Measurements from ENCODE around the gene UQCRHL.

Gene UQCRHL

DNA sequence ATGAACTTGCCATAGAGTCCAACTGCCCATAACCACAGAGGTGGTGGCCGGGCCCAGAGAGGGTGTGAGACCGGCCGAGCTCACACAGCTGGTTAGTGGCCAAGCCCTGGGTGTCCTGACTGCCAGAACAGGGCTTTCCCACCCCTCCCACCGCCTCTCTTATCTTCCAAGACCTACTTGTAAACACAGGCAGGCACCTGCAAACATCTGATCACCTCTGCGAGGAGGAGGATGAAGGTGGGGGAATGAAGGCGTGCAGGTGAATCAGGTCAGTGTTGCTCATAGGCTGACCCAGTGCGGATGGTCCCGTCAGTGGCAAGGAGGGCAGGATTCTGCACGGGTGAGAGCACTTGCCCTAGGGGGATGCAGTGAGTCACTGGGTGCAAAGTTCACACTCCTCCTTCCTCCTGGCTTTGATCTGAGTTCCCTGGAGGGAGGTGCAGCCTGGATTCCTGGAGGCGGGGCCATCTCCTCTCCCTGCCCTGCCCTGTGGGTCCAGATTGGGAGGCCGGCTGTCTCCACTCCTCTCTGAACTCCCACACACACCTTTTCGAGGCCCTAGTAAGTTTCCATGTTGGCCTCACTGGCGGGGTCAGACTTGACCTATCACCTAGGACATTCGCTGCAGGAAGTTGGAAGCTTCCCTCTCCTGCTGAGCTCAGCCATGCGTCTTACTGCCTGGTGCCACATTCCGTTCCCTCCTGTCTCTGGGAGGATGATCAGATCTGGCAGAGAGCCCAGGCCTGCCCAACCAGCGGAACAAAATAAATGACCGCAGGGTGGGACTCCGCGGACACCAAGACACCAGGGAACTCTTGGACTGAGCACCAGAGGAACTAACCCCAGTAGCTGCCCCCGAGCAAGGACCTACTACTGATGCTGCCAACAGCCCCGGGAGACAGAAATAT, 7.3 kb downstream of the UQCRHL start (continued):
- TF ChIP-seq, protein P1, sequence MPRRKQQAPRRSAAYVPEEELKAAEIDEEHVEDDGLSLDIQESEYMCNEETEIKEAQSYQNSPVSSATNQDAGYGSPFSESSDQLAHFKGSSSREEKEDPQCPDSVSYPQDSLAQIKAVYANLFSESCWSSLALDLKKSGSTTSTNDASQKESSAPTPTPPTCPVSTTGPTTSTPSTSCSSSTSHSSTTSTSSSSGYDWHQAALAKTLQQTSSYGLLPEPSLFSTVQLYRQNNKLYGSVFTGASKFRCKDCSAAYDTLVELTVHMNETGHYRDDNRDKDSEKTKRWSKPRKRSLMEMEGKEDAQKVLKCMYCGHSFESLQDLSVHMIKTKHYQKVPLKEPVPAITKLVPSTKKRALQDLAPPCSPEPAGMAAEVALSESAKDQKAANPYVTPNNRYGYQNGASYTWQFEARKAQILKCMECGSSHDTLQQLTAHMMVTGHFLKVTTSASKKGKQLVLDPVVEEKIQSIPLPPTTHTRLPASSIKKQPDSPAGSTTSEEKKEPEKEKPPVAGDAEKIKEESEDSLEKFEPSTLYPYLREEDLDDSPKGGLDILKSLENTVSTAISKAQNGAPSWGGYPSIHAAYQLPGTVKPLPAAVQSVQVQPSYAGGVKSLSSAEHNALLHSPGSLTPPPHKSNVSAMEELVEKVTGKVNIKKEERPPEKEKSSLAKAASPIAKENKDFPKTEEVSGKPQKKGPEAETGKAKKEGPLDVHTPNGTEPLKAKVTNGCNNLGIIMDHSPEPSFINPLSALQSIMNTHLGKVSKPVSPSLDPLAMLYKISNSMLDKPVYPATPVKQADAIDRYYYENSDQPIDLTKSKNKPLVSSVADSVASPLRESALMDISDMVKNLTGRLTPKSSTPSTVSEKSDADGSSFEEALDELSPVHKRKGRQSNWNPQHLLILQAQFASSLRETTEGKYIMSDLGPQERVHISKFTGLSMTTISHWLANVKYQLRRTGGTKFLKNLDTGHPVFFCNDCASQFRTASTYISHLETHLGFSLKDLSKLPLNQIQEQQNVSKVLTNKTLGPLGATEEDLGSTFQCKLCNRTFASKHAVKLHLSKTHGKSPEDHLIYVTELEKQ (tag by site-specific recombination; IDR thresholded peaks at IDR 0.05; ENCODE audit: borderline replicate concordance), result peak; percentile 5; the same call in 1 of the 2 replicates
- TF ChIP-seq ZNF146 (tag by site-specific recombination; IDR thresholded peaks at IDR 0.05), result peak; percentile 92
- TF ChIP-seq, protein P2, sequence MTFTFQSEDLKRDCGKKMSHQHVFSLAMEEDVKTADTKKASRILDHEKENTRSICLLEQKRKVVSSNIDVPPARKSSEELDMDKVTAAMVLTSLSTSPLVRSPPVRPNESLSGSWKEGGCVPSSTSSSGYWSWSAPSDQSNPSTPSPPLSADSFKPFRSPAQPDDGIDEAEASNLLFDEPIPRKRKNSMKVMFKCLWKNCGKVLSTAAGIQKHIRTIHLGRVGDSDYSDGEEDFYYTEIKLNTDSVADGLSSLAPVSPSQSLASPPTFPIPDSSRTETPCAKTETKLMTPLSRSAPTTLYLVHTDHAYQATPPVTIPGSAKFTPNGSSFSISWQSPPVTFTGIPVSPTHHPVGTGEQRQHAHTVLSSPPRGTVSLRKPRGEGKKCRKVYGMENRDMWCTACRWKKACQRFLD (tag by site-specific recombination; IDR thresholded peaks at IDR 0.05), result no peak
- TF ChIP-seq ZNF626 (tag by site-specific recombination; IDR thresholded peaks at IDR 0.05), result no peak
- TF ChIP-seq, protein P3, sequence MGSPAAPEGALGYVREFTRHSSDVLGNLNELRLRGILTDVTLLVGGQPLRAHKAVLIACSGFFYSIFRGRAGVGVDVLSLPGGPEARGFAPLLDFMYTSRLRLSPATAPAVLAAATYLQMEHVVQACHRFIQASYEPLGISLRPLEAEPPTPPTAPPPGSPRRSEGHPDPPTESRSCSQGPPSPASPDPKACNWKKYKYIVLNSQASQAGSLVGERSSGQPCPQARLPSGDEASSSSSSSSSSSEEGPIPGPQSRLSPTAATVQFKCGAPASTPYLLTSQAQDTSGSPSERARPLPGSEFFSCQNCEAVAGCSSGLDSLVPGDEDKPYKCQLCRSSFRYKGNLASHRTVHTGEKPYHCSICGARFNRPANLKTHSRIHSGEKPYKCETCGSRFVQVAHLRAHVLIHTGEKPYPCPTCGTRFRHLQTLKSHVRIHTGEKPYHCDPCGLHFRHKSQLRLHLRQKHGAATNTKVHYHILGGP (tag by site-specific recombination; IDR thresholded peaks at IDR 0.05), result no peak
- no peak for TF ChIP-seq ZNF521 (tag by site-specific recombination; IDR thresholded peaks at IDR 0.05)
- no peak for TF ChIP-seq ZNF677 (tag by site-specific recombination; IDR thresholded peaks at IDR 0.05)
- no peak; the same call in 1 of the 2 replicates for TF ChIP-seq KLF9 (tag by site-specific recombination; IDR thresholded peaks at IDR 0.05; ENCODE audit: low read depth)
- TF ChIP-seq, protein P4, sequence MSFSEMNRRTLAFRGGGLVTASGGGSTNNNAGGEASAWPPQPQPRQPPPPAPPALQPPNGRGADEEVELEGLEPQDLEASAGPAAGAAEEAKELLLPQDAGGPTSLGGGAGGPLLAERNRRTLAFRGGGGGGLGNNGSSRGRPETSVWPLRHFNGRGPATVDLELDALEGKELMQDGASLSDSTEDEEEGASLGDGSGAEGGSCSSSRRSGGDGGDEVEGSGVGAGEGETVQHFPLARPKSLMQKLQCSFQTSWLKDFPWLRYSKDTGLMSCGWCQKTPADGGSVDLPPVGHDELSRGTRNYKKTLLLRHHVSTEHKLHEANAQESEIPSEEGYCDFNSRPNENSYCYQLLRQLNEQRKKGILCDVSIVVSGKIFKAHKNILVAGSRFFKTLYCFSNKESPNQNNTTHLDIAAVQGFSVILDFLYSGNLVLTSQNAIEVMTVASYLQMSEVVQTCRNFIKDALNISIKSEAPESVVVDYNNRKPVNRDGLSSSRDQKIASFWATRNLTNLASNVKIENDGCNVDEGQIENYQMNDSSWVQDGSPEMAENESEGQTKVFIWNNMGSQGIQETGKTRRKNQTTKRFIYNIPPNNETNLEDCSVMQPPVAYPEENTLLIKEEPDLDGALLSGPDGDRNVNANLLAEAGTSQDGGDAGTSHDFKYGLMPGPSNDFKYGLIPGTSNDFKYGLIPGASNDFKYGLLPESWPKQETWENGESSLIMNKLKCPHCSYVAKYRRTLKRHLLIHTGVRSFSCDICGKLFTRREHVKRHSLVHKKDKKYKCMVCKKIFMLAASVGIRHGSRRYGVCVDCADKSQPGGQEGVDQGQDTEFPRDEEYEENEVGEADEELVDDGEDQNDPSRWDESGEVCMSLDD (tag by site-specific recombination; IDR thresholded peaks at IDR 0.05), result no peak
- no peak for TF ChIP-seq ZNF658 (tag by site-specific recombination; IDR thresholded peaks at IDR 0.05)
- TF ChIP-seq ZFP69B (tag by site-specific recombination; IDR thresholded peaks at IDR 0.05), result peak; percentile 67
- peak; percentile 68 for TF ChIP-seq KLF8 (tag by site-specific recombination; IDR thresholded peaks at IDR 0.05)
- TF ChIP-seq ZNF174 (tag by site-specific recombination; IDR thresholded peaks at IDR 0.05), result no peak
- TF ChIP-seq ZFHX2 (tag by site-specific recombination; conservative IDR thresholded peaks at IDR 0.05), result peak; percentile 84
- TF ChIP-seq ZNF423 (tag by site-specific recombination; IDR thresholded peaks at IDR 0.05), result no peak; the same call in 1 of the 2 replicates
- TF ChIP-seq ZNF654 (tag by site-specific recombination; IDR thresholded peaks at IDR 0.05; ENCODE audit: low read depth), result no peak
- TF ChIP-seq, protein P5, sequence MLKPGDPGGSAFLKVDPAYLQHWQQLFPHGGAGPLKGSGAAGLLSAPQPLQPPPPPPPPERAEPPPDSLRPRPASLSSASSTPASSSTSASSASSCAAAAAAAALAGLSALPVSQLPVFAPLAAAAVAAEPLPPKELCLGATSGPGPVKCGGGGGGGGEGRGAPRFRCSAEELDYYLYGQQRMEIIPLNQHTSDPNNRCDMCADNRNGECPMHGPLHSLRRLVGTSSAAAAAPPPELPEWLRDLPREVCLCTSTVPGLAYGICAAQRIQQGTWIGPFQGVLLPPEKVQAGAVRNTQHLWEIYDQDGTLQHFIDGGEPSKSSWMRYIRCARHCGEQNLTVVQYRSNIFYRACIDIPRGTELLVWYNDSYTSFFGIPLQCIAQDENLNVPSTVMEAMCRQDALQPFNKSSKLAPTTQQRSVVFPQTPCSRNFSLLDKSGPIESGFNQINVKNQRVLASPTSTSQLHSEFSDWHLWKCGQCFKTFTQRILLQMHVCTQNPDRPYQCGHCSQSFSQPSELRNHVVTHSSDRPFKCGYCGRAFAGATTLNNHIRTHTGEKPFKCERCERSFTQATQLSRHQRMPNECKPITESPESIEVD (tag by site-specific recombination; IDR thresholded peaks at IDR 0.05), result no peak
- TF ChIP-seq ZNF747 (tag by site-specific recombination; IDR thresholded peaks at IDR 0.05), result no peak
- TF ChIP-seq GFI1B (tag by site-specific recombination; IDR thresholded peaks at IDR 0.05), result peak; percentile 16; the same call in 1 of the 2 replicates
- TF ChIP-seq ZNF37A (tag by site-specific recombination; IDR thresholded peaks at IDR 0.05), result no peak
- TF ChIP-seq ZNF292 (tag by site-specific recombination; IDR thresholded peaks at IDR 0.05; ENCODE audit: borderline replicate concordance, low read depth), result no peak
- TF ChIP-seq ZNF610 (tag by site-specific recombination; IDR thresholded peaks at IDR 0.05; ENCODE audit: borderline replicate concordance), result no peak
- no peak for TF ChIP-seq ZNF660 (tag by site-specific recombination; IDR thresholded peaks at IDR 0.05)
- no peak for TF ChIP-seq ZNF621 (tag by site-specific recombination; IDR thresholded peaks at IDR 0.05)
- TF ChIP-seq ZNF10 (tag by site-specific recombination; IDR thresholded peaks at IDR 0.05), result no peak
- no peak for TF ChIP-seq ZNF561 (tag by site-specific recombination; IDR thresholded peaks at IDR 0.05; ENCODE audit: borderline replicate concordance)
- TF ChIP-seq ZBTB20 (tag by site-specific recombination; IDR thresholded peaks at IDR 0.05), result no peak; the same call in 1 of the 2 replicates
- TF ChIP-seq ZNF133 (tag by site-specific recombination; IDR thresholded peaks at IDR 0.05), result no peak
- no peak for TF ChIP-seq ZNF510 (tag by site-specific recombination; IDR thresholded peaks at IDR 0.05; ENCODE audit: insufficient replicate concordance)
- no peak for TF ChIP-seq ZNF175 (tag by site-specific recombination; IDR thresholded peaks at IDR 0.05)

Data from HEK293 (cell line).